Measurements from ENCODE around the gene ARHGEF16. TPM values are rescaled to one million over a fixed set of nuclear protein-coding genes. Genes with fewer than 3 reads are reported as not detected.

ARHGEF16 gene
- total and polyA plus RNA-seq, 5 experiments from 2014 or later, result not detected

GRCh38 chr1:3481836-3482375 is 27.4 kb downstream of the ARHGEF16 start:
- Mint-ChIP-seq H3K4me3 (no peak overlapping the region), H3K27me3 (peaks cover 0 to 5% (median 0%) of the 10 kb centered on the region in 5 donors), H3K27ac (no peak overlapping the region), H3K9me3 (no peaks in the 10 kb centered on the region), H3K36me3 (no peaks in the 10 kb centered on the region), H3K4me1 (peaks cover 0 to 6% (median 2%) of the 10 kb centered on the region in 4 donors)
- no peak for ATAC-seq
- POLR2A ChIA-PET, result no interaction called here
- DNase-seq, result no peak

GRCh38 chr1:3482378-3482849 is 27.9 kb downstream of the ARHGEF16 start:
- no peak overlapping the region for H3K27ac Mint-ChIP-seq
- no peaks in the 10 kb centered on the region for H3K36me3 Mint-ChIP-seq
- peaks cover 0 to 5% (median 0%) of the 10 kb centered on the region in 5 donors for H3K27me3 Mint-ChIP-seq
- H3K4me3 Mint-ChIP-seq, result no peak overlapping the region
- peaks cover 0 to 6% (median 2%) of the 10 kb centered on the region in 4 donors for H3K4me1 Mint-ChIP-seq
- POLR2A ChIA-PET, result no interaction called here
- DNase-seq (no peak), ATAC-seq (peak in 1 of 2 donors; percentile 29)
- peaks cover 0 to 5% (median 2%) of the 10 kb centered on the region in 9 donors for H3K9me3 Mint-ChIP-seq

GRCh38 chr1:3483380-3483779 is 28.9 kb downstream of the ARHGEF16 start:
- Mint-ChIP-seq H3K4me1 (peaks cover 0 to 6% (median 2%) of the 10 kb centered on the region in 4 donors), H3K9me3 (peaks cover 0 to 15% (median 8%) of the 10 kb centered on the region in 9 donors), H3K27ac (peak overlapping the region in 1 of 10 donors; percentile 31), H3K36me3 (peaks cover 0 to 6% (median 5%) of the 10 kb centered on the region in 3 donors), H3K27me3 (peaks cover 0 to 4% (median 0%) of the 10 kb centered on the region in 5 donors), H3K4me3 (no peak overlapping the region)
- no peak for ATAC-seq
- POLR2A ChIA-PET, result no interaction called here
- DNase-seq, result no peak

GRCh38 chr1:3483801-3484444 is 29.5 kb downstream of the ARHGEF16 start:
- ATAC-seq, result peak; percentile 40 to 62
- H3K27ac Mint-ChIP-seq, result peak overlapping the region in 2 of 10 donors; percentile 31 to 59
- H3K27me3 Mint-ChIP-seq, result peaks cover 0 to 4% (median 0%) of the 10 kb centered on the region in 5 donors
- H3K36me3 Mint-ChIP-seq, result peaks cover 0 to 11% (median 10%) of the 10 kb centered on the region in 3 donors
- H3K9me3 Mint-ChIP-seq, result peaks cover 0 to 20% (median 13%) of the 10 kb centered on the region in 9 donors
- peaks cover 0 to 6% (median 2%) of the 10 kb centered on the region in 4 donors for H3K4me1 Mint-ChIP-seq
- POLR2A ChIA-PET, result no interaction called here
- peak in 6 of 10 donors; percentile 31 to 42 (median 37) for DNase-seq
- H3K4me3 Mint-ChIP-seq, result no peak overlapping the region

GRCh38 chr1:3485016-3485415 is 30.6 kb downstream of the ARHGEF16 start:
- Mint-ChIP-seq H3K36me3 (peaks cover 0 to 14% (median 13%) of the 10 kb centered on the region in 3 donors), H3K27ac (peak overlapping the region in 1 of 10 donors; percentile 31), H3K27me3 (no peaks in the 10 kb centered on the region), H3K9me3 (peaks cover 0 to 23% (median 15%) of the 10 kb centered on the region in 9 donors), H3K4me1 (peaks cover 0 to 6% (median 2%) of the 10 kb centered on the region in 4 donors), H3K4me3 (no peak overlapping the region)
- DNase-seq, result no peak
- no peak for ATAC-seq
- POLR2A ChIA-PET, result interaction anchor here (0.6 kb wide), 1 partner anchor 1496 kb away, joined by 3 read pairs; no protein-coding TSS in a partner anchor

- H3K36me3 Mint-ChIP-seq, result peaks cover 0 to 14% (median 13%) of the 10 kb centered on the region in 3 donors
- H3K27me3 Mint-ChIP-seq, result no peaks in the 10 kb centered on the region
- H3K27ac Mint-ChIP-seq, result no peak overlapping the region
- POLR2A ChIA-PET, result interaction anchor here (1.3 kb wide), 1 partner anchor 13 kb away, joined by 4 read pairs; no protein-coding TSS in a partner anchor
- DNase-seq (no peak), ATAC-seq (no peak)
- H3K4me1 Mint-ChIP-seq, result peaks cover 5 to 14% (median 7%) of the 10 kb centered on the region in 4 donors
- H3K4me3 Mint-ChIP-seq, result no peak overlapping the region
- peaks cover 0 to 23% (median 15%) of the 10 kb centered on the region in 9 donors for H3K9me3 Mint-ChIP-seq
These were observed 34.0 kb downstream of the ARHGEF16 start for GRCh38 chr1:3488432-3488831.

- peaks cover 0 to 23% (median 15%) of the 10 kb centered on the region in 9 donors for H3K9me3 Mint-ChIP-seq
- POLR2A ChIA-PET, result interaction anchor here (1.1 kb wide), 1 partner anchor 12 kb away, joined by 5 read pairs; no protein-coding TSS in a partner anchor
- H3K4me3 Mint-ChIP-seq, result no peak overlapping the region
- H3K27me3 Mint-ChIP-seq, result no peaks in the 10 kb centered on the region
- peaks cover 5 to 8% (median 5%) of the 10 kb centered on the region in 4 donors for H3K4me1 Mint-ChIP-seq
- peaks cover 0 to 14% (median 13%) of the 10 kb centered on the region in 3 donors for H3K36me3 Mint-ChIP-seq
- ATAC-seq (no peak), DNase-seq (no peak)
- H3K27ac Mint-ChIP-seq, result no peak overlapping the region
These were observed 35.7 kb downstream of the ARHGEF16 start for GRCh38 chr1:3490046-3490745.

GRCh38 chr1:3491291-3492246 is 37.1 kb downstream of the ARHGEF16 start:
- Mint-ChIP-seq H3K36me3 (peaks cover 0 to 14% (median 13%) of the 10 kb centered on the region in 3 donors), H3K27me3 (no peaks in the 10 kb centered on the region), H3K9me3 (peaks cover 0 to 23% (median 15%) of the 10 kb centered on the region in 9 donors), H3K4me1 (peaks cover 5 to 8% (median 5%) of the 10 kb centered on the region in 4 donors), H3K27ac (no peak overlapping the region), H3K4me3 (peak overlapping the region; percentile 10 to 72 (median 64))
- ATAC-seq (peak; percentile 89 to 95), DNase-seq (peak; percentile 78 to 93 (median 86))
- POLR2A ChIA-PET, result interaction anchor here (0.9 to 1.1 kb wide), 2 partner anchors 11 to 37 kb away, joined by 3 to 5 read pairs; no protein-coding TSS in a partner anchor

GRCh38 chr1:3492545-3493246 is 38.2 kb downstream of the ARHGEF16 start:
- POLR2A ChIA-PET, result interaction anchor here (0.9 to 1.0 kb wide), 3 partner anchors 36 to 131 kb away, joined by 3 to 5 read pairs (median 3); no protein-coding TSS in a partner anchor
- Mint-ChIP-seq H3K4me1 (peaks cover 5 to 8% (median 5%) of the 10 kb centered on the region in 4 donors), H3K36me3 (peaks cover 0 to 14% (median 13%) of the 10 kb centered on the region in 3 donors), H3K27me3 (no peaks in the 10 kb centered on the region), H3K27ac (no peak overlapping the region), H3K4me3 (no peak overlapping the region), H3K9me3 (peaks cover 0 to 15% (median 11%) of the 10 kb centered on the region in 9 donors)
- DNase-seq (no peak), ATAC-seq (no peak)

- H3K27ac Mint-ChIP-seq, result peak overlapping the region in 1 of 10 donors; percentile 43
- H3K4me1 Mint-ChIP-seq, result peaks cover 5 to 8% (median 5%) of the 10 kb centered on the region in 4 donors
- ATAC-seq, result no peak
- no peaks in the 10 kb centered on the region for H3K9me3 Mint-ChIP-seq
- no peaks in the 10 kb centered on the region for H3K27me3 Mint-ChIP-seq
- no peak for DNase-seq
- no peak overlapping the region for H3K4me3 Mint-ChIP-seq
- POLR2A ChIA-PET, result interaction anchor here (0.6 kb wide), 1 partner anchor 129 kb away, joined by 3 read pairs; no protein-coding TSS in a partner anchor
- H3K36me3 Mint-ChIP-seq, result no peaks in the 10 kb centered on the region
These were observed 40.1 kb downstream of the ARHGEF16 start for GRCh38 chr1:3494321-3495308.
